GM12891 (cell line): ENCODE results near the gene JOSD2.

ENCODE experiments used
- PAX5 ChIP-seq: IDR thresholded peaks from 2 replicates; pipeline ENCODE4 v1.6.1; 2011; ENCODE audit warnings: low read length, moderate library complexity, mild to moderate bottlenecking; ENCODE audit not compliant: insufficient read depth, severe bottlenecking
- POLR2A ChIP-seq: IDR thresholded peaks from 2 replicates; pipeline ENCODE4 v1.6.1; 2011; ENCODE audit warnings: low read depth, low read length, control low read depth
- POLR2AphosphoS5 ChIP-seq: IDR thresholded peaks from 2 replicates; pipeline ENCODE4 v1.6.1; 2011; ENCODE audit warnings: low read depth, low read length, control low read depth
- POU2F2 ChIP-seq: IDR thresholded peaks from 2 replicates; pipeline ENCODE4 v1.6.1; 2011; ENCODE audit warnings: low read depth, mild to moderate bottlenecking, control low read depth, low read length, moderate library complexity

DNA sequence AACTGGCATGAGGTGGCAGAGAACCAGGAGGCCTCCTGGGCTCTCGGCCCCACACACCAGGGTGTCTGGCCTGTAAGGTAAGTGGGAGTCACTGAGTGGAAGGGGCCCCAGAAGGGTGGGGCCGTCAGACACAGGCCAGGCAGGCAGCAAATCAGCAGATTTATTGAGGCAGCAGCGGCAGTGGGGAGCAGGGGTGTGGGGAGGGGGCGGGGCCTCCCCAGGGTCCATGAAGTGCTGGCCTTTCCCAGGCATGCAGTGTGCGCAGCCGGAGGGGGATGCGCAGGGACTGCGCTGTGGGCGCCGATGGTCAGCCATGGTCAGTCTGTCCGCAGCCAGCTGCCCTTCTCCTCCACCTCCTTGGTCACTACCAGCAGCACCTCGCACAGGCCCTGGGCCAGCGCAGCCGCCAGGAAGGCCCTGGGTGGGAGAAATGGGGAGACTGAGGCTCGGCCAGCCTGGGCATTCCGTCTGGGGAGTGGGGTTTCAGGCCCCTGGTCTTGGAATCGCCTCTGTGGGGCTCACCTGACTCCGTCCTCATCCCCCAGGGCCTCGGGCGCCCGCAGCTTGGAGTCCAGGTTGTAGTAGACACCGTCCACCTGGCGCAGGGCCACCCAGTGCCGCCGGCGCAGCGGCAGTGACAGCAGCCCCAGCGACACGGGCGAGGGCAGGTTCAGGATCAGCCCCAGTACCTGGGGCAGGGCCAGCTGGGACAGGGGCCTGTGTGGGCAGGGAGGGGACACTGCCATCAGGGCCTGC is 5.0 kb downstream of the JOSD2 start:
- TF ChIP-seq POLR2A (no peak), POLR2AphosphoS5 (no peak), PAX5 (no peak), POU2F2 (no peak)
